HepG2 (cell line): ENCODE measurements around the gene HNRNPF. TPM values are rescaled to one million over a fixed set of nuclear protein-coding genes. Genes with fewer than 3 reads are reported as not detected.

Source experiments
- CBFB ChIP-seq: sonication (generic); formaldehyde crosslinking; IDR thresholded peaks from 2 replicates; pipeline ENCODE4 v1.4.0; 2020; ENCODE audit warnings: missing genetic modification reagents
- CREB1 ChIP-seq, 2 experiments: fragments of 450-650 bp in 1 of 2; IDR thresholded peaks; 2 replicates each; pipeline ENCODE4 v1.6.1; 2016 to 2017; ENCODE audit warnings: control low read depth in 1 of 2, mild to moderate bottlenecking in 1 of 2, missing compliant biosample characterization in 1 of 2, missing genetic modification characterization in 1 of 2
- ELF3 ChIP-seq: IDR thresholded peaks from 2 replicates; pipeline ENCODE4 v1.6.1; 2016; ENCODE audit warnings: missing genetic modification reagents, missing compliant biosample characterization
- ELF4 ChIP-seq: sonication (generic); formaldehyde crosslinking; IDR thresholded peaks from 2 replicates; pipeline ENCODE4 v1.5.0; 2020; ENCODE audit warnings: missing genetic modification reagents, mild to moderate bottlenecking, moderate library complexity, borderline replicate concordance
- GATAD1 ChIP-seq: IDR thresholded peaks from 2 replicates; pipeline ENCODE4 v1.6.1; 2016; ENCODE audit warnings: missing genetic modification reagents, missing compliant biosample characterization
- GTF3A ChIP-seq: sonication (generic); formaldehyde crosslinking; conservative IDR thresholded peaks from 2 replicates; pipeline ENCODE4 v1.4.0; 2020; ENCODE audit warnings: mild to moderate bottlenecking, missing genetic modification reagents
- HNRNPL ChIP-seq: fragments of 200-400 bp; formaldehyde crosslinking; IDR thresholded peaks from 2 replicates; pipeline ENCODE4 v1.6.1; 2017; ENCODE audit warnings: mild to moderate bottlenecking, low read depth, low read length
- JUNB ChIP-seq: sonication (generic); formaldehyde crosslinking; IDR thresholded peaks from 2 replicates; pipeline ENCODE4 v1.8.0; 2022; ENCODE audit warnings: missing genetic modification reagents, mild to moderate bottlenecking, borderline replicate concordance
- MAFK ChIP-seq, 2 experiments: IDR thresholded peaks in 1 of 2; conservative IDR thresholded peaks in 1 of 2; 2 replicates each; pipeline ENCODE4 v1.6.1; 2011; ENCODE audit warnings: improper control_type of control experiment in 2 of 2, low read length in 2 of 2
- MEF2D ChIP-seq: sonication (generic); formaldehyde crosslinking; IDR thresholded peaks from 2 replicates; pipeline ENCODE4 v1.5.1; 2020; ENCODE audit warnings: mild to moderate bottlenecking, missing genetic modification reagents
- NPAS2 ChIP-seq: sonication (generic); formaldehyde crosslinking; IDR thresholded peaks from 2 replicates; pipeline ENCODE4 v1.8.0; 2022; ENCODE audit warnings: mild to moderate bottlenecking, missing genetic modification reagents, borderline replicate concordance
- PAF1 ChIP-seq: IDR thresholded peaks from 2 replicates; pipeline ENCODE4 v1.6.1; 2016; ENCODE audit warnings: missing genetic modification reagents, missing compliant biosample characterization
- RFX1 ChIP-seq: fragments of 450-650 bp; IDR thresholded peaks from 2 replicates; pipeline ENCODE4 v1.6.1; 2017
- SALL2 ChIP-seq: sonication (generic); formaldehyde crosslinking; IDR thresholded peaks from 2 replicates; pipeline ENCODE4 v1.8.1; 2023; ENCODE audit warnings: mild to moderate bottlenecking, missing genetic modification reagents, inconsistent platforms
- STAG1 ChIP-seq: sonication (generic); formaldehyde crosslinking; IDR thresholded peaks from 2 replicates; pipeline ENCODE4 v1.4.0; 2020; ENCODE audit warnings: missing genetic modification reagents
- TP53 ChIP-seq: sonication (generic); formaldehyde crosslinking; conservative IDR thresholded peaks from 2 replicates; pipeline ENCODE4 v1.4.0; 2020; ENCODE audit warnings: missing genetic modification reagents
- ZBTB14 ChIP-seq: sonication (generic); formaldehyde crosslinking; IDR thresholded peaks from 2 replicates; pipeline ENCODE4 v1.4.0; 2020; ENCODE audit warnings: missing genetic modification reagents
- ZBTB34 ChIP-seq: sonication (generic); formaldehyde crosslinking; IDR thresholded peaks from 2 replicates; pipeline ENCODE4 v1.8.0; 2022; ENCODE audit warnings: mild to moderate bottlenecking, missing genetic modification reagents
- ZC3H13 ChIP-seq: sonication (generic); formaldehyde crosslinking; IDR thresholded peaks from 2 replicates; pipeline ENCODE4 v1.8.1; 2023; ENCODE audit warnings: mild to moderate bottlenecking, missing genetic modification reagents, moderate library complexity
- ZNF207 ChIP-seq: fragments of 450-650 bp; IDR thresholded peaks from 2 replicates; pipeline ENCODE4 v1.6.1; 2016; ENCODE audit warnings: antibody characterized with exemption, borderline replicate concordance
- ZNF564 ChIP-seq: sonication (generic); formaldehyde crosslinking; IDR thresholded peaks from 2 replicates; pipeline ENCODE4 v1.8.1; 2023; ENCODE audit warnings: mild to moderate bottlenecking, missing genetic modification reagents
- ZNF672 ChIP-seq: sonication (generic); formaldehyde crosslinking; IDR thresholded peaks from 2 replicates; pipeline ENCODE4 v1.8.1; 2022; ENCODE audit warnings: missing genetic modification reagents
- ZNF773 ChIP-seq: sonication (generic); formaldehyde crosslinking; IDR thresholded peaks from 2 replicates; pipeline ENCODE4 v1.4.0; 2020; ENCODE audit warnings: missing genetic modification reagents, borderline replicate concordance
- ZSCAN9 ChIP-seq: IDR thresholded peaks from 2 replicates; pipeline ENCODE4 v1.6.1; 2016; ENCODE audit warnings: borderline replicate concordance
- polyA plus RNA-seq, 8 experiments: library from polyadenylated mRNA; depleted of rRNA in 3 of 8; stranded (reverse) in 7 of 8; unstranded in 1 of 8; fragments of >200 nt; fragmentation: Illumina TruSeq in 4 of 8; extraction: Trizol in 4 of 8; gene quantifications; 2 replicates each; pipeline versions ENCODE4 v1.2.1 to v1.2.3, GENCODE V29; 2011 to 2016; ENCODE audit warnings: low read depth in 4 of 8, missing spikeins in 1 of 8, mixed read lengths in 1 of 8; ENCODE audit not compliant: insufficient read depth in 1 of 8
- total RNA-seq, 5 experiments: library from RNA; depleted of rRNA; stranded (reverse); fragments of >200 nt; fragmentation: Illumina TruSeq; extraction: Trizol; gene quantifications; 2 replicates each; pipeline ENCODE4 v1.2.3, GENCODE V29; 2016; ENCODE audit warnings: low read depth in 1 of 5
- TF ChIP-seq, protein P1 (sequence below): IDR thresholded peaks from 2 replicates; pipeline ENCODE4 v1.6.1; 2016; ENCODE audit warnings: control low read depth
- TF ChIP-seq, protein P2 (sequence below): IDR thresholded peaks from 2 replicates; pipeline ENCODE4 v1.6.1; 2016; ENCODE audit warnings: mild to moderate bottlenecking, missing biosample characterization, missing genetic modification reagents
- TF ChIP-seq, protein P3 (sequence below): sonication (generic); formaldehyde crosslinking; IDR thresholded peaks from 2 replicates; pipeline ENCODE4 v1.4.0; 2020; ENCODE audit warnings: missing genetic modification reagents, borderline replicate concordance

HNRNPF gene
- total and polyA plus RNA-seq, 2 of the 13 experiments (the other 11 are each of a cell fraction or from before 2014, with no cell fraction given) = 166 to 308 TPM

GRCh38 chr10:43377424-43377883 is 31.5 kb downstream of the HNRNPF start (continued):
- TF ChIP-seq HNRNPL = no peak
- TF ChIP-seq GTF3A (CRISPR knock-in tag) = no peak
- TF ChIP-seq MEF2D (CRISPR knock-in tag) = peak; percentile 47; the same call in 1 of the 2 replicates
- no peak for TF ChIP-seq ZBTB34 (CRISPR knock-in tag)
- TF ChIP-seq NPAS2 (CRISPR knock-in tag) = no peak
- TF ChIP-seq, protein P1, sequence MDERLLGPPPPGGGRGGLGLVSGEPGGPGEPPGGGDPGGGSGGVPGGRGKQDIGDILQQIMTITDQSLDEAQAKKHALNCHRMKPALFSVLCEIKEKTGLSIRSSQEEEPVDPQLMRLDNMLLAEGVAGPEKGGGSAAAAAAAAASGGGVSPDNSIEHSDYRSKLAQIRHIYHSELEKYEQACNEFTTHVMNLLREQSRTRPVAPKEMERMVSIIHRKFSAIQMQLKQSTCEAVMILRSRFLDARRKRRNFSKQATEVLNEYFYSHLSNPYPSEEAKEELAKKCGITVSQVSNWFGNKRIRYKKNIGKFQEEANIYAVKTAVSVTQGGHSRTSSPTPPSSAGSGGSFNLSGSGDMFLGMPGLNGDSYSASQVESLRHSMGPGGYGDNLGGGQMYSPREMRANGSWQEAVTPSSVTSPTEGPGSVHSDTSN (CRISPR knock-in tag) = no peak
- no peak for TF ChIP-seq ELF4 (CRISPR knock-in tag)
- TF ChIP-seq SALL2 (CRISPR knock-in tag) = peak; percentile 46; the same call in 1 of the 2 replicates
- TF ChIP-seq JUNB (CRISPR knock-in tag) = no peak
- no peak for TF ChIP-seq ZNF207
- no peak for TF ChIP-seq RFX1
- TF ChIP-seq ZBTB14 = no peak
- TF ChIP-seq ZC3H13 (CRISPR knock-in tag) = no peak
- no peak for TF ChIP-seq PAF1 (CRISPR knock-in tag)
- TF ChIP-seq ZNF564 = no peak
- TF ChIP-seq MAFK (conservative IDR thresholded peaks at IDR 0.05 in 1 of 2, IDR thresholded peaks at IDR 0.05 in 1 of 2; ENCODE audit: low read length in 2 of 2) = 0 out of 4 replicates have a peak, but pooled peaks of 1 of the 2 experiments have one; percentile 3
- TF ChIP-seq, protein P2, sequence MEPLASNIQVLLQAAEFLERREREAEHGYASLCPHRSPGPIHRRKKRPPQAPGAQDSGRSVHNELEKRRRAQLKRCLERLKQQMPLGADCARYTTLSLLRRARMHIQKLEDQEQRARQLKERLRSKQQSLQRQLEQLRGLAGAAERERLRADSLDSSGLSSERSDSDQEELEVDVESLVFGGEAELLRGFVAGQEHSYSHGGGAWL (CRISPR knock-in tag) = no peak
- TF ChIP-seq STAG1 (CRISPR knock-in tag) = peak; percentile 21; the same call in 1 of the 2 replicates
- TF ChIP-seq GATAD1 (CRISPR knock-in tag) = peak; percentile 2; the same call in 1 of the 2 replicates
- no peak for TF ChIP-seq ZNF672 (CRISPR knock-in tag)
- TF ChIP-seq, protein P3, sequence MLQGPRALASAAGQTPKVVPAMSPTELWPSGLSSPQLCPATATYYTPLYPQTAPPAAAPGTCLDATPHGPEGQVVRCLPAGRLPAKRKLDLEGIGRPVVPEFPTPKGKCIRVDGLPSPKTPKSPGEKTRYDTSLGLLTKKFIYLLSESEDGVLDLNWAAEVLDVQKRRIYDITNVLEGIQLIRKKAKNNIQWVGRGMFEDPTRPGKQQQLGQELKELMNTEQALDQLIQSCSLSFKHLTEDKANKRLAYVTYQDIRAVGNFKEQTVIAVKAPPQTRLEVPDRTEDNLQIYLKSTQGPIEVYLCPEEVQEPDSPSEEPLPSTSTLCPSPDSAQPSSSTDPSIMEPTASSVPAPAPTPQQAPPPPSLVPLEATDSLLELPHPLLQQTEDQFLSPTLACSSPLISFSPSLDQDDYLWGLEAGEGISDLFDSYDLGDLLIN (CRISPR knock-in tag) = no peak
- no peak for TF ChIP-seq CBFB (CRISPR knock-in tag)
- TF ChIP-seq ZSCAN9 (CRISPR knock-in tag) = no peak
- no peak for TF ChIP-seq CREB1 (IDR thresholded peaks at IDR 0.05)
- no peak for TF ChIP-seq CREB1 (CRISPR knock-in tag; IDR thresholded peaks at IDR 0.05)
- peak; percentile 22; the same call in 1 of the 2 replicates for TF ChIP-seq ELF3
- TF ChIP-seq TP53 (CRISPR knock-in tag) = no peak
- TF ChIP-seq ZNF773 (CRISPR knock-in tag) = no peak
